ENCODE measurements around the gene DNAJB6.

Gene DNAJB6

DNA sequence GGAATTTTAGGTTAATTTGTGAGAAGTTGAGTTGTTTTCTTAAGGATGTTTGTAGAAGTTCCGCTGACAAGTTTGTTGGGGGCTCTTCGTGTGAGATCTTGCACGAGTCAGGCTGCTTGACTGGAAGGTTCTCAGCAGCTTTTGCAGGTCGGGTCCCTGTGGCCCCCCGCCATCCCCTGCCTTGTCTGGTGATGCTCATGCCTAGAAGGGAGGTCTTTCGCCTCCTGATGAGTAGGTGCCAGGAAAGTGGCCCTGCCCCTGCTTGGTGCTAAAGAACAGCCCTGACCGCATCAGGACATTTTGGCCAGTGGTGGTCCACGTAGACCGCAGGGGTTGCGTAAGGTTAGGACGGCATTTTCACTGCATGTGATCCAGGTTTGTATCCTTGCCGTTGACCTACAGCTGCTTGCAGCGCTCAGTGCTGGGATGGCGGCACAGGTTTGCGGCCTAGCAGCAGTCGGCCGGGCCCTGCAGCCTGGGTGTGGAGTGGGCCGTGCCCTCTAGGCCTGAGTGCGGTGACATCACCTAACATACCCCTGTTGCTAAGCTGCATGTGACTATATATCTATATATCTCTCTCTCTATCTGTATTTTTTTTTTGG, 62.4 kb downstream of the DNAJB6 start:
- no peak overlapping the region for H3K27ac ChIP-seq
- no peak for TF ChIP-seq ZFX (IDR thresholded peaks at IDR 0.05)

DNA sequence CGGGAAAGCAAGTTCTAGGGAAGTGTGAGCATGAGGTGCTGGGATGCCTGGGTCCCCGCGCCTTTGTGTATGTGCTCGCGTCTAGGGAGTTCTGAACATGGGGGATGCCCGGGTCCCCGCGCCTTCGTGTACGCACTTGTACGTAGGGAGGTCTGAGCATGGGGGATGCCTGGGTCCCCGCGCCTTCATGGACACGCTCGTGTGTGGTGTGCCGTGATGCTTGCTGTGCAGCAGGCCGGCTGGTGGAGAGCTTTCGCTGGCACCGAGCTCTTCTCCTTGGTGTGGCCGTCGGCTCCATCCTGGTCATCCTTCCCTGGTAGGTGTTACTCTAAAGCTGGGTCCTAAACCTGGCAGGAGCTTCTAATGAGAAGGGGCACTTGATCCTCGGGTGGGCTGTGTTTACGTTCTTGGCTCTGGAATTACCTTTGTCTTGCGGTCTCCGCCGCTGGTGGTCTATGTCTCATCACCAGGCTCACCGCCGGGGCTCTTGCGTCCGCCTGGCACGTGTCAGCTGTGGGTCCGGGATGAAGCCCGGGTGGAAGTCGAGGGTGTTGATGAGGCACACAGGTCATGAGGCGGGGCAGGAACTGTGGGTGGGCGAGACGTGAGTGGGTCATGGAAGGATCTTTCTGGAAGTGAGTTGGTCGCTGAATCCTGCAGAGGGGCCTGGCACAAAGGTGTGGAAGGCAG, 63.5 kb downstream of the DNAJB6 start:
- TF ChIP-seq, protein P1, sequence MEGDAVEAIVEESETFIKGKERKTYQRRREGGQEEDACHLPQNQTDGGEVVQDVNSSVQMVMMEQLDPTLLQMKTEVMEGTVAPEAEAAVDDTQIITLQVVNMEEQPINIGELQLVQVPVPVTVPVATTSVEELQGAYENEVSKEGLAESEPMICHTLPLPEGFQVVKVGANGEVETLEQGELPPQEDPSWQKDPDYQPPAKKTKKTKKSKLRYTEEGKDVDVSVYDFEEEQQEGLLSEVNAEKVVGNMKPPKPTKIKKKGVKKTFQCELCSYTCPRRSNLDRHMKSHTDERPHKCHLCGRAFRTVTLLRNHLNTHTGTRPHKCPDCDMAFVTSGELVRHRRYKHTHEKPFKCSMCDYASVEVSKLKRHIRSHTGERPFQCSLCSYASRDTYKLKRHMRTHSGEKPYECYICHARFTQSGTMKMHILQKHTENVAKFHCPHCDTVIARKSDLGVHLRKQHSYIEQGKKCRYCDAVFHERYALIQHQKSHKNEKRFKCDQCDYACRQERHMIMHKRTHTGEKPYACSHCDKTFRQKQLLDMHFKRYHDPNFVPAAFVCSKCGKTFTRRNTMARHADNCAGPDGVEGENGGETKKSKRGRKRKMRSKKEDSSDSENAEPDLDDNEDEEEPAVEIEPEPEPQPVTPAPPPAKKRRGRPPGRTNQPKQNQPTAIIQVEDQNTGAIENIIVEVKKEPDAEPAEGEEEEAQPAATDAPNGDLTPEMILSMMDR (conservative IDR thresholded peaks at IDR 0.05) = no peak
- no peak for TF ChIP-seq ZFX (IDR thresholded peaks at IDR 0.05)
- H3K27ac ChIP-seq = no peak overlapping the region

DNA sequence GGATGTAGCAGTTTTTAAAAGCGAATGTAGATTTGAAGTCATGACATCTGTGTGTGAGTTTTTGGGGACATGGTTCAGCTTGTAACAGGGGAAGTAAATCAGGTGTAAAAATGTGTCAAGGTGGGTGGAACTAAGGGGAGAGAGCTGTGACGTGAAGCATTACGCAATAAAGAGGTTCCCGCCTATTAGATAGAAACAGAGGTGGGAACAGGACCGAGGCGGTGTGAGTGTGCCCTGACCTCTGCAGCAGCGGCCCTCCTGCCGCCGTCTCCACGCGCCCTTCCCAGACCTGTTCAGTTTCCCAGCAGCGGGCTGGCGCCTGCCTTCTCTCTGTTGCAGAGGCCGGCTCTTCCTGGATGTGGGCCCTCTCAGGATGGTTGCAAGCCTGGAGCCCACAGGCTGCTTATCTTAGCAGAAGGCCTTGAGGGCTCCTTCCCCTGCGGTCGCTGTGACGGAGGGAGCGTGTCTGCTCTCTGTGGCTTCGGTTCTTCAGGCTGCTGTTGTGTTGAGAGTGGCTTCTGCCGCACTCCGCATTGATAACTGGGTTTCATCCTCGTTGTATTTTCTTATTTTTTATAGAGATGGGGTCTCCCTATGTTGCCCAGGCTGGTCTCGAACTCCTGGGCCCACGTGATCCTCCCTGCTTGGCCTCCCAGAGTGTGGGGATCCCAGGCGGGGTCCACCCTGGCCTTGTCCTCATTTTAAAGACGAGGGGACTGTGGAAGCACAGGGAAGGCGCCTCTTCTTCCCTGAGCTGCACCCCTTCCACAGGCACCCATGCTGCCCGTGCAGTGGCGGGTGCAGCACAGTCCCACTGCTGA, 65.0 kb downstream of the DNAJB6 start:
- no peak overlapping the region for H3K27ac ChIP-seq
- no peak for TF ChIP-seq ZFX (IDR thresholded peaks at IDR 0.05)
- TF ChIP-seq, protein P1 (conservative IDR thresholded peaks at IDR 0.05) = no peak

DNA sequence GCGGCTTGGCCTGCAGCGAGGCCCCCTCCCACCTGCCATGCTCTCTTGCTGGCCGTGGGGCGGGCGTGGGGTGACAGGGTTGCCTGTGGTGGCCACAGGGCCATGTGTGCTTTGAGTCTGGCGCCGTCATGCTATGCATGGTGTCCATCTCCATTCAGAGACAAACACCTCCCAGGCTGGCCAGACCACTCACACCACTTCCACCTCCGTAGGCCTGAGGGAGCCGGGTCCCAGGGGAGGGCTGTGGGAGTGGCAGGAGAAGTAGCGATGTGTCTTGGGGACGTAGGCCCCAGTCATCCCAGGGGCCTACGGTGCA, 65.5 kb downstream of the DNAJB6 start:
- no peak overlapping the region for H3K27ac ChIP-seq
- TF ChIP-seq ZFX (IDR thresholded peaks at IDR 0.05) = no peak
- TF ChIP-seq, protein P1 (conservative IDR thresholded peaks at IDR 0.05) = no peak

DNA sequence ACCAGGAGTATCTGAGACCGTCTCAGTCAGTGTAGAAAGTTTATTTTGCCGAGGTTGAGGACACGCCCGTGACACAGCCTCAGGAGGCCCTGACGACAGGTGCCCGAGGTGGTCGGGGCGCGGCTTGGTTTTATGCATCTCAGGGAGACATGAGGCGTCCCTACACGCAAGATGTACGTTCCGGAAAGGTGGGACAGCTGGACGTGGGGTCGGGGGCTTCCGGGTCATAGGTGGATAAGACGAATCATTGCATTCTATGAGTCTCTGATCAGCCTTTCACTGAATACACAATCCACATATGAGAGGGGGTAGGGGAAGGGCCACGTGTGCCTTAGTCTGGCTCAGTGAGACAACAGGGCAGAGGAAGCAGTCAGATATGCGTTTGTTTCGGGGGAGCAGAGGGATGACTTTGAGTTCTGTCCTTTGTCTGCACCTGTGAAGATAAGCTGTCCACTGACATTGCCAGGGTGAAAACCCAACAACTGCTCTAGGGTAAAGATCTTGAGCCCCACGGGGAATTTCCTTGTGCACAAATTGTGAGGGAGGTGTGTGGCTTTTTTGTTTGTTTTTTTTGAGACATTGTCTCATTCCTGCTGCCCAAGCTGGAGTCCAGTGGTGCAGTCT, 66.2 kb downstream of the DNAJB6 start:
- H3K27ac ChIP-seq = no peak overlapping the region
- TF ChIP-seq, protein P1 (conservative IDR thresholded peaks at IDR 0.05) = no peak
- TF ChIP-seq ZFX (IDR thresholded peaks at IDR 0.05) = no peak

DNA sequence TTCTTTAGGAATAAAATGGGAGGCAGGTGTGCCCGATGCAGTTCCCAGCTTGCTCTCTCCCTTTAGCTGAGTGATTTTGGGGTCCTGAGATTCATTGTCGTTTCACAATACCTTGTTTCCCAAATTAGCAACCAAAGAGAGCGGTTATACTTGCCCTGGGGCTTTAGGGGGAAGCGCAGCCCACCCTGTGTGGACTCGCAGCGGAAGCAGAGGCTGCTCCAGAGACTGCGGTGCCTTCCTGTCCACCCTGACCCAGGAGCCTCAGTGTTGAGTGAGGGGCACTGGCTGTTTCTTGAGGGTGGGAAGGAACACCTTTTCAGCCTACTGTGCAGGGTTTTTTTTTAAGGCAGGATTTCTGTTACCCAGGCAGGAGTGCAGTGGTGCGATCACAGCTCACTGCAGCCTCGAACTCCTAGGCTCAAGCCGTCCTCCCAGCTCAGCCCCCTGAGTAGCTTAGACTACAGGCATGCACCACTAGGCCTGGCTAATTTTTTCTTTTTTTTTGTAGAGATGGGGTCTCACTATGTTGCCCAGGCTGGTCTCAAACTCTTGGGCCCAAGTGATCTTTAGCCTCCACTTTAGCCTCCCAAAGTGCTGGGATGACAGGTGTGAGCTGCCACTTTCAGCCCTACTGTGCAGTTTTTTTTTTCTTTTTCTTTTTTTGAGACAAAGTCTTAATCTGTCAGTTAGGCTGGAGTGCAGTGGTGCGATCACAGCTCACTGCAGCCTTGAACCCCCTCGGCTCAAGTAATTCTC, 67.0 kb downstream of the DNAJB6 start:
- no peak overlapping the region for H3K27ac ChIP-seq
- TF ChIP-seq, protein P1 (conservative IDR thresholded peaks at IDR 0.05) = no peak
- no peak for TF ChIP-seq ZFX (IDR thresholded peaks at IDR 0.05)

DNA sequence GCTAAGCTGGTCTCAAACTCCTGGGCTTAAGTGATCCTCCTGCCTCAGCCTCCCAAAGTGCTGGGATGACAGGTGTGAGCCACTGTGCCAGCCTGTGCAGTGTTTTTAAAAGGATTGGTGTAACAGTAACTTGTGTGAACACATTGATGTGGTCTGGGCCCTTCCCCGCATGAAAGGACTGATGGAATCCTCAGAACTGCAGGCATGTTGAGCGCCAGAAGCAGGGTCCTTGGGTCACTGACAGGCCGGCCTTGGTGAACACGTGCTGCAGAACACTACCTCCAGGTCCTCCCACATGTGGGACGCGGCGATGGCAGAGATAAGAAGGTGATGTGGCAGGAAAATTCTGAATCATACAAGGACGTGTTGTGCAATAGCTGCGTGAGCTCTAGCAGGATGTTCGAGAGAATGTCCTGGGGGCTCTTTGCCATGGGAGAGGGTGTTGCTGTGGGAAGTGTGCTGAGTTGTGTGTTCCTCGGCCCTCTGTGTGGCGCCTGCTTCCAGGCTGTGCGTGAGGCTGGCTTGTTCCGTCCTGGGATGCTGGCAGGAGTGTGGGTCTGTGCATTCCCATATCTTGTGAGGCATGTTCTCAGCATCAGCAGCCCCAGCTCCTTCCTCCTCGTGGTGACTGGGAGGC, 68.2 kb downstream of the DNAJB6 start:
- peak overlapping the region; percentile 47 for H3K27ac ChIP-seq
- no peak for TF ChIP-seq ZFX (IDR thresholded peaks at IDR 0.05)
- TF ChIP-seq, protein P1 (conservative IDR thresholded peaks at IDR 0.05) = no peak

All from C4-2B (cell line).